GM21619 (cell line): ENCODE data around the gene CA7.

Source experiments
- ATAC-seq: cut with Tn5 transposase; IDR thresholded peaks from one replicate; pipeline ENCODE4 v1.9.1; 2021; ENCODE audit not compliant: unreplicated experiment

Gene CA7

DNA sequence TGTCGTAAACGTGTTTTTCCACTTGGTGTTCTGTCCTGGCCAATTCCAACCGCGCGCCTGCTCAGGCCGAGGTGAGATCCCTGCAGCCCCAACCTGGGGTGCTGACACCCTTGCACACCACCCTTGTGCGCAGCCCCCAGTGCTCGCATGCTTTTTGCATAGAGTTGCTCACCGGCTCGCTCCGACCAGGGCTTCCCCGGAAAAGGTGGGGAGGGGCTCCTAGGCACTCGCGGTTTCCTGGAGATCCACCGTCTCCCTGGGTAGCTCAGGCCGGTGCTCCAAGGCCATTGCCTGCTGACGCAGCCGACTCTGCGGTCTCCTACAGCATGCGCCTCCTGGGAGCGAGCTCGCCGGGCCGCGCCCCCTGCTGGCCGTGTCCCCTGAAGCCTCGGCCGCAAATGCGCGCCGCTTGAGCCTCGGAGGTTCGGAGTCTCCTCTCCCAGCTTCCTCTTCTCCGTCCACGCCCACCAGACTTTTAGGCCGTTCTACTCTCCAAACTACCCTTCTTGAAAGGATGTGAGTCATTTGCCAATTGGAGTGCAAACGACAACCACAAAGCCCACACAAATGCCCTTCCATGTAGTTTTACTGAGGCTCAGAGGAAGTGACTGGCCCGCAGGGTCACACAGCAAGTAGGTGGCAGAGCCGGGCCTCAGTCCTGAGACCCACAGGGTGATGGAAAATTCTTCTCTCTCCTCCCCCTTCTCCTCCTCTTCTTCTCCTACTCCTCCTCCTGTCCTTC, 28.9 kb downstream of the CA7 start:
- peak; percentile 79 for ATAC-seq

DNA sequence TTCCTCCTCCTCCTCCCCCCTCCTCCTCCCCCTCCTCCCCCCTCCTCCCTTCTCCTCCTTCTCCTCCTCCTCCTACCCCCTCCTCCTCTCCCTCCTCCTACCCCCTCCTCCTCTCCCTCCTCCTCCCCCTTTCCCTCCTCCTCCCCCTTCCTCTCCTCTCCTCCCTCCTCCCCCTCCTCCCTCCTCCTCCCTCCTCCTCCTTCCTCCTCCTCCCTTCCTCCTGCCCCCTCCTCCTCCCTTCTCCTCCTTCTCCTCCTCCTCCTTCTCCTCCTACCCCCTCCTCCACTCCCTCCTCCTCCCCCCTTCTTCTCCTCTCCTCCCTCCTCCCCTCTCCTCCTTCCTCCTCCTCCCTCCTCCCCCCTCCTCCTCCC, 29.5 kb downstream of the CA7 start:
- no peak for ATAC-seq

DNA sequence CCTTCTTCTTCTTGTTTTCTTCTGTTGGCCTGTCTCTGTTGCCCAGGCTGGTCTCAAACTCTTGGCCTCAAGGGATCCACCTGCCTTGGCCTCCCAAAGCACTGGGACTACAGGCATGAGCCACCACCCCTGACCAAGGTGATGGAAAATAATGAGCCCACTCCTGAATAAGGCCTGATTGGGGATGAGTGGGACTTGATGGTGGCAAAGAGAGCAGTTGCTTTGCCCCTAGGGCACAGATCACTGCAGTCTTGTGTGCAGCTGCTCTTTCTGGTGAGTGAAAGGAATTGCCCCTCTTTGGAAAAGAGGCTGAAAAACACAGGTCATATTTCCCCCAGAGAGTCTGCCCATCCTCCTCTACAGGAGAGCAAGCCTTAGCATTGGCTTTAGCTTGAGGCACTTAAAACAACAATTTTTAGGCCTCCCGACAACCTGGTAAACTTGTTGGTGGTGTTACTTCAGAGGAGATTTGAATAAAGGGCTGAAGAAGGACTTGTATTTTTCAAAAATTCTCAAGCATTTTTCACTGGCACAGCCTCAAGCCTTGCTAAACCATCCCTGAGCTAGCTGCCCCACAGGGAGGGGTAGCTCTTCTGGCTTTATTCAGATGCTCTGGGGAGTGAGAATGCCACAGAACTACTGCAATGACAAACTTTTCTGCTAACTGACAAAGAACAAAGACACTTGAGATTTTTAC, 30.0 kb downstream of the CA7 start:
- no peak for ATAC-seq

DNA sequence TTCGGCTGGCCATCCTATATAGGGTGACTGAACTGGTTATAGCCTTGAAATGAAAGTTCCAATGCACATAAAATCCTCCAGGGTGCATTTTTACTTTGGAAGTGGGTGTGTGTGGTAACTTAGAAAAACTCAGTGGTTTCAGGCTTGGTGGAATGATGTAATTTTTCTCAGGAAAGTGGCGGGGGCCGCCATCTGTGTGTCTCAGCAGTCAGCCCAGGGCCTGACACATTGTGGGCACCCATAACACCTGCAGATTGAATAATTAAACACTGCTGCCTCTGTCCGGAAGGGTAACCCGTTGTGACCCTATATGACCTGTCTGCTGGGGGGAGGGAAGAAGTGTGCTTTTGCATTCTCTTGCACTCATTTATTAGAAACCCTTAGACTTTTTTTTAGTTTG, 33.9 kb downstream of the CA7 start:
- ATAC-seq = no peak

DNA sequence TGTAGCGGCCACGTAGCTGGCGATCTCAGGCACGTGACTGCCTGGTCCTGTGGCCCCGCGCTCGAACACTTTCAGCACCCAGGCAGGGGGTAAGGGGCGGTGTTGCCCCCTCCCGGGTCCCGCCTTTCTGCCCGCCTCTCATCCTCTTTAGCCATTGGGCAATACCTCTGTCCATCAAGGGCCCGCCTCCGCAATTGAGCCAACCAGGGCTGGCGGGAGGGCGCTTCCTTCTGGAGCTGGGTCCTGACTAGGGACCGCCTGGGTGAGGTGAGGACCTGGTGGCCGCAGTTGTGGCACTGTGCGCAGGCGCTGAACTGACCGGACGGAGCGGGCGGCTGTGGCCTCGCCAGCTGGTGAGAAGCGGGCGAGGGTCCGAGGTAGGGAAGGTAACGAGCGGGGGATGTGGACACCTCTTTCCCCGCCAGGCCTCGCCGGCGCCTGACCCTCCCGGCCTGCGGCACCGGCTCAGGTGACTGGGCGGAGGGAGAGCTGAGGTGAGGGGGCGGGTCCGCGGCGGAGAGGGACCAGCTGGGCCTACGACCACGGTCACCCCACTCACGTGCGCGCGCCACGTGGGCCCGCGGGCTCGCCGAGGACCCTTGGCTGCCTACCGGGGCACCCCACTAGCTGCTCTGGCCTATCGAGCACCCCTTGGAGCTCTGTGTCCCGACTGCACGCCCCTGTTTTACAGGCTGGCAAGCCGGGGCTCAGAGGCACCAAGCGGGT, 36.2 kb downstream of the CA7 start, which contains the start of gene PDP2:
Gene PDP2 (plus strand): TSS at position 228 of the 726 bp plus-strand sequence. CDS start 3,770 bp downstream, outside the sequence.
- ATAC-seq = peak; percentile 93

DNA sequence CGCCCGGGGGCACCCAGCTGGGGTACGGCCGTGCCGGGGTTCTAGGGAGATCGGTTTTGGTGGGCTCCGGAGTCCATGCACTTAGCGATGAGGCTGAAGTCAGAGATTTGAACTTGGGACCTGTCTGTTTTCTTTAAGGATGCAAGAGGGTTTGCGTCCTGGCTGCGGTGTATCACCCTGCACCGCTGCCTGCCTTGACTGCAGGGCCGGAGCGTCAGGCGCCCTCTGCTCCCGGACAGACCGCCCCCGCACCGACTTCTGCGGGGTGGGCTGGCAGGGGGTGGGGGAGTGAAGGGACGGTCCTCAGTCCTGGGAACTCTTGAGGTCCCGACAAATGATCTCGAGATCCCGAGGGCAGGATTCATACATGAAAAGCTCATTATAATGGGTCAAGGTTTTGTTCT, 36.8 kb downstream of the CA7 start:
- ATAC-seq = peak; percentile 5

GRCh38 chr16:66881560-66881959, 37.3 kb downstream of the CA7 start:
- no peak for ATAC-seq

DNA sequence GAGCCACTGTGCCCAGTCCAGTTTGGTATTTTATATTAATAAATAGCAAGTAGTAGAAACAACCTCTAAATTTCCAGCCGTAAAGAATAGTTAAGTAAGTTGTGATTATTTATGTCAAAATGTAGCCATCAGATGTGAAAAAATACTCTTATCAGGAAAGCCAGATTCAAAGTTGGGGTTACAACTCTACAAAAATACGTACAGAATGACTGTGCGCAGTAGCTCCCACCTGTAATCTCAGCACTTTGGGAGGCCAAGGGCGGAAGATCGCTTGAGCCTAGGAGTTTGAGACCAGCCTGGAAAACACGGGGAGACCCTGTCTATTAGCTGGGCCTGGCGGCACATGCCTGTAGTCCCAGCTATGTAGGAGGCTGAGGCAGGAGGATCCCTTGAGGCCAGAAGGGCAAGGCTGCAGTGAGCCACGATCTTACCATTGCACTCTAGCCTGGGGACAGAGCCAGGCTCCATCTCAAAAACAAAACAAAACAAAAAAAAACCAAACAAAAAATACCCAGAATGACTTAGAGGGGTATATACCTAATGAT, 37.8 kb downstream of the CA7 start:
- ATAC-seq = no peak

DNA sequence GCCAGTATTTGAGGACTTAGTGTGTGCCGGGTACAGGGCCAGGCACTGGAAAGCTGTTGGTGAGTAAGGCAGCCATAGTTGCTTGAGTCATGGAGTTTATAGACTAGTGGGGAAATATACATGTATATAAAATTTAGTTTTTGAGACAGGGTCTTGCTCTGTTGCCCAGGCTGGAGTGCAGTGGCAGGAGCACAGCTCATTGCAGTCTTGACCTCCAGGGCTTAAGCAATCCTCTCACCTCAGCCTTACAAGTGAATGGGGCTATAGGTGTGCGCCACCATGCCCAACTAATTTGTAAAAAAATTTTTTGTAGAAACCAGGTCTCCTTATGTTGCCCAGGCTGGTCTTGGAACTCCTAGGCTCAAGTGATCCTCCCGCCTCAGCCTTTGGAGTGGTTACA, 38.5 kb downstream of the CA7 start:
- ATAC-seq = no peak

GRCh38 chr16:66885491-66885890, 41.3 kb downstream of the CA7 start:
- no peak for ATAC-seq

GRCh38 chr16:66886321-66886720, 42.1 kb downstream of the CA7 start:
- no peak for ATAC-seq

DNA sequence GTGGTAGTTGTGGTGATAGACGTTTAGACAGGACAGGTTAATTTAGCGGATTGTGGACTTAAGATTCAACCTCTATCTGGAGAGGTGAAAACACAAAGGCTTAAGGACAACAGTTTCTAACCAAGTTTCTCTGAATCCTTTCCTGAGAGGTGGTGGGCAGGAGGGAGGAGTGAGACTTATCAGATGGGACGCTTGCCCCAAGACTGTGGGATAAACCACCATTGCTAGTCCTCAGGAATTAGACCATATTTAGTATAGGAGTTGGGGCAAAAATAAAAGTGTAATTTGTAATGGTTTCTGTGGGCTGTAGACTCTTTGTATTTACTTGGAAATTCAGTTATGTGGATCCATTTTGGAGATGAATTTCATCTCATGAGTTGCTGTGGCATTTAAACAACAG, 42.7 kb downstream of the CA7 start:
- ATAC-seq = no peak

DNA sequence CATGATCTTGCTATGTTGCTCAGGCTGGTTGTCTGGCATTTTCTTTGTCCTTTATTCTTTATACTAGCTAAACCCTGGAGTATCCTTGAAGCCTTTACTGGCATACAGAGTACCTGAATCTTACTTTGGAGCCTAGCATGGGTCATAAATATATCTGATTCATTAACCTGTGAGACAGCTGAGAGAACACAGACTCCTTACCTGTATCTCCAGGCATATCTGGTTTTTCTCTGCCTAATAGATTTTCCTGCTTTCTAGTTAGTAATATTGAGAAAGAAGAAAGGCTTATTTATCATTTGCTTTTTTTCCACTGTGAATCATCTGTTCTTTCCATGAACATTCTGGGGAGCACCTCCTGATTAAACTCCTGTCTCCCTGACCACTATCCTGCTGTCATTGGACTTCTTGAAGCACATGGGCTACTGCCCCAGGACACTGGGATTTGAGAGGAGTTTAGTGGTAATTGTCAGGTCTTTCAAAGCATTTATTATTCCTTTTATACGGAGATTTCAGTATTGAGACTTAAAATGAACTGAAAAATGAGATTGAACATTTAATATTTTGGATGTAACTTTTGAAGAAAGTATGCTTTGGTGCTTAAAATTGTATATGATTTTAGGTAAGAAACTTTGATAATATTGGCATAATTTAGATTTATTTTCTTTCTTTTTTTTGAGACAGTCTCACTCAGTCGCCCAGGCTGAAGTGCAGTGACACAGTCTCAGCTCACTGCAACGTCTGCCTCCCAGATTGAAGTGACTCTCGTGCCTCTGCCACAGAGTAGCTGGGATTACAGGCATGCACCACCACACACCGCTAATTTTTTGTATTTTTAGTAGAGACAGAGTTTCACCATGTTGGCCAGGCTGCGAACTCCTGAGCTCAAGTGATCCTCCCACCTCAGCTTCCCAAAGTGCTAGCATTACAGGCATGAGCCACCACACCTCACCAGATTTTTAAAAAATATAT, 44.7 kb downstream of the CA7 start:
- no peak for ATAC-seq

DNA sequence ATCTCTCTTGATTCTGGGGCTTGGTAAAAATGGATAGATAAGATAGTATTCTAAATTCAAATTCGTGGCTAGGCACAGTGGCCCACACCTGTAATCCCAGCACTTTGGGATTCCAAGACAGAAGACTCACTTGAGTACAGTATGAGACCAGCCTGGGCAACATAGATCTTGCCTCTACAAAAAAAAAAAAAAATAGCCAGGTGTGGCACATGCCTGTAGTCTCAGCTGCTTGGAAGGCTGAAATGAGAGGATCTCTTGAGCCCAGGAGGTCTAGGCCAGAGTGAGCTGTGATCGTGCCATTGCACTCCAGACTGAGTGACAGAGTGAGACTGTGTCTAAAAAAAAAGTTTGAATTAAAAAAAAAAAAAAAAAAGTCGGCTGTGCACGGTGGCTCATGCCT, 45.4 kb downstream of the CA7 start:
- ATAC-seq = no peak

- ATAC-seq = no peak
These were observed 46.6 kb downstream of the CA7 start for GRCh38 chr16:66890799-66891198.

- no peak for ATAC-seq
These were observed 47.1 kb downstream of the CA7 start for GRCh38 chr16:66891360-66891759.

DNA sequence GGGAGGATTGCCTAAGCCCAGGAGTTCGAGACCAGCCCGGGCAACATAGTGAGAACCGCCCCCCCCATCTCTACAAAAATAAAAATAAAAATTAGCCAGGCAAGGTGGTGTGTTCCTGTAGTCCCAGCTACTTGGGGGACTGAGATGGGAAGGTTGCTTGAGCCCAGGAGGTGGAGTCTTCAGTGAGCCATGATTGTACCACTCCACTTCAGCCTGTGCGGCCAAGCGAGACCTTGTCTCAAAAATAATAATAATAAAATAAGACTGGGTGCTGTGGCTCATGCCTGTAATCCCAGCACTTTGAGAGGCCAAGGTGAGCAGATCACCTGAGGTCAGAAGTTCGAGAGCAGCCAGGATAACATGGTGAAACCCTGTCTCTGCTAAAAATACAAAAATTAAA, 47.6 kb downstream of the CA7 start:
- no peak for ATAC-seq

DNA sequence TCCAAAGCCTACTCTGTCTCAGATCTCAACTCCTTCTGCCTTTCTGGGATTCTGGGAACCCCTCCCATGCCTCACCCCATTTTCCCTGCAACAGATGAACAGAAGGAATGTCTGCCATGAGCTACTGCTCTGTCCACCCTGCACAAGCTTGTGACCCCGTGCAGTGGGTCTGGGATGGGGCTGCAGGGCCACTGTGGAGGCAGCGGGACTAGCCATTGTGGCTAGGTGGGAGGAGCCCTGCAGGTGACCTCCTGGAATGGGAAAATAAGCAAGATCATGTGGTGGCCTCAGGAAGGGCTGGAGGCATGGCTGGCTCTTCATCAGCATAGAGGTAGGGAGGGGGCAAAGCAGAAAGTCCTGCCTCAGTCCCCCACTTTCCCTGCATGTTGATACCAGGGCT, 49.8 kb downstream of the CA7 start:
- no peak for ATAC-seq

- ATAC-seq = no peak
These were observed 50.9 kb downstream of the CA7 start for GRCh38 chr16:66894948-66895688.

DNA sequence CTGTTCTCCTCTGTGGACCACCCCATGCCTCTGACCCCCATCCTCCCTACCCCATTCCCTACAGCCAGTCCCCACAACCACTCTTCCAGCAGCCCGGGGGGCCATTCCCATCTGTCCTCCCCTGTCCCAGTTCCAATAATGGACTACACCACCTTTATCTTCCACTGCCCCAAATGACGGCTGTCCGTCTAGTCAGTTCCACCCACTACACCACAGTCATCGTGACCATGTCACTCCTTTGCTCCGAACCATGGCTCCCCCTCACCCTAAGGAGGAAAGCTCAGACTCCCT, 51.4 kb downstream of the CA7 start:
- no peak for ATAC-seq
